ENCODE results near the gene CDS2.

- TF ChIP-seq, protein P1, sequence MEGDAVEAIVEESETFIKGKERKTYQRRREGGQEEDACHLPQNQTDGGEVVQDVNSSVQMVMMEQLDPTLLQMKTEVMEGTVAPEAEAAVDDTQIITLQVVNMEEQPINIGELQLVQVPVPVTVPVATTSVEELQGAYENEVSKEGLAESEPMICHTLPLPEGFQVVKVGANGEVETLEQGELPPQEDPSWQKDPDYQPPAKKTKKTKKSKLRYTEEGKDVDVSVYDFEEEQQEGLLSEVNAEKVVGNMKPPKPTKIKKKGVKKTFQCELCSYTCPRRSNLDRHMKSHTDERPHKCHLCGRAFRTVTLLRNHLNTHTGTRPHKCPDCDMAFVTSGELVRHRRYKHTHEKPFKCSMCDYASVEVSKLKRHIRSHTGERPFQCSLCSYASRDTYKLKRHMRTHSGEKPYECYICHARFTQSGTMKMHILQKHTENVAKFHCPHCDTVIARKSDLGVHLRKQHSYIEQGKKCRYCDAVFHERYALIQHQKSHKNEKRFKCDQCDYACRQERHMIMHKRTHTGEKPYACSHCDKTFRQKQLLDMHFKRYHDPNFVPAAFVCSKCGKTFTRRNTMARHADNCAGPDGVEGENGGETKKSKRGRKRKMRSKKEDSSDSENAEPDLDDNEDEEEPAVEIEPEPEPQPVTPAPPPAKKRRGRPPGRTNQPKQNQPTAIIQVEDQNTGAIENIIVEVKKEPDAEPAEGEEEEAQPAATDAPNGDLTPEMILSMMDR (IDR thresholded peaks at IDR 0.05) = no peak
- no peak for TF ChIP-seq POLR2A (IDR thresholded peaks at IDR 0.05)
- TF ChIP-seq POLR2AphosphoS5 (IDR thresholded peaks at IDR 0.05) = no peak
- no peak for TF ChIP-seq EP300 (IDR thresholded peaks at IDR 0.05)
These were observed 7.2 kb downstream of the CDS2 start for GRCh38 chr20:5133998-5134397.

Measured in stomach (tissue), 4 donors.